ENCODE data around the gene SSBP2.

SSBP2 gene

GRCh38 chr5:81533629-81534405 lies 217.1 kb downstream of the SSBP2 start:
- no peak overlapping the region for H3K4me3 ChIP-seq (replicated peaks; ENCODE audit: low read depth, low read length)
- no peak for DNase-seq (ENCODE audit: extremely low read depth, low read depth)
- no peak for TF ChIP-seq CTCF (IDR thresholded peaks at IDR 0.05; ENCODE audit: low read depth, low read length, missing control alignments)

- no peak overlapping the region for H3K4me3 ChIP-seq (replicated peaks; ENCODE audit: low read depth, low read length)
- no peak for TF ChIP-seq CTCF (IDR thresholded peaks at IDR 0.05; ENCODE audit: low read depth, low read length, missing control alignments)
- DNase-seq (ENCODE audit: extremely low read depth, low read depth), result no peak
Observed at GRCh38 chr5:81530919-81531318, 220.0 kb downstream of the SSBP2 start.

GRCh38 chr5:81525690-81526089 lies 225.2 kb downstream of the SSBP2 start:
- no peak overlapping the region for H3K4me3 ChIP-seq (replicated peaks; ENCODE audit: low read depth, low read length)
- DNase-seq (ENCODE audit: extremely low read depth, low read depth), result no peak
- no peak for TF ChIP-seq CTCF (IDR thresholded peaks at IDR 0.05; ENCODE audit: low read depth, low read length, missing control alignments)

GRCh38 chr5:81524015-81524414 lies 226.9 kb downstream of the SSBP2 start:
- H3K4me3 ChIP-seq (replicated peaks; ENCODE audit: low read depth, low read length), result no peak overlapping the region
- TF ChIP-seq CTCF (IDR thresholded peaks at IDR 0.05; ENCODE audit: low read depth, low read length, missing control alignments), result no peak
- no peak for DNase-seq (ENCODE audit: extremely low read depth, low read depth)

- TF ChIP-seq CTCF (IDR thresholded peaks at IDR 0.05; ENCODE audit: low read depth, low read length, missing control alignments), result no peak
- no peak for DNase-seq (ENCODE audit: extremely low read depth, low read depth)
Observed at GRCh38 chr5:81522571-81522970, 228.3 kb downstream of the SSBP2 start.

GRCh38 chr5:81520769-81521168 lies 230.1 kb downstream of the SSBP2 start:
- TF ChIP-seq CTCF (IDR thresholded peaks at IDR 0.05; ENCODE audit: low read depth, low read length, missing control alignments), result no peak
- no peak overlapping the region for H3K4me3 ChIP-seq (replicated peaks; ENCODE audit: low read depth, low read length)
- no peak for DNase-seq (ENCODE audit: extremely low read depth, low read depth)

More at GRCh38 chr5:81522571-81522970, 228.3 kb downstream of the SSBP2 start:
- H3K4me3 ChIP-seq (replicated peaks; ENCODE audit: low read depth, low read length), result no peak overlapping the region

All from HFF-Myc (cell line).